Measurements from ENCODE around the gene SLC26A2. TPM values are rescaled to one million over a fixed set of nuclear protein-coding genes. Genes with fewer than 3 reads are reported as not detected.

Gene SLC26A2
- total RNA-seq, 2 donors from 2014 or later: 7.2 to 12.0 TPM

GRCh38 chr5:149935431-149935901 is 25.1 kb upstream of the SLC26A2 start:
- Histone ChIP-seq H3K36me3 (no peaks in the 10 kb centered on the region), H3K4me3 (no peak overlapping the region), H3K27me3 (no peaks in the 10 kb centered on the region), H3K9me3 (no peaks in the 10 kb centered on the region), H3K27ac (no peak overlapping the region), H3K4me1 (peaks cover 0 to 12% of the 10 kb centered on the region in 2 donors)
- no peak for TF ChIP-seq CTCF (IDR thresholded peaks at IDR 0.05)
- DNase-seq (ENCODE audit: low spot score): no peak

GRCh38 chr5:149936044-149936699 is 24.4 kb upstream of the SLC26A2 start:
- Histone ChIP-seq H3K9me3 (no peaks in the 10 kb centered on the region), H3K27ac (no peak overlapping the region), H3K36me3 (no peaks in the 10 kb centered on the region), H3K4me3 (no peak overlapping the region), H3K27me3 (no peaks in the 10 kb centered on the region), H3K4me1 (peaks cover 0 to 9% of the 10 kb centered on the region in 2 donors)
- DNase-seq (ENCODE audit: low spot score): no peak
- no peak for TF ChIP-seq CTCF (IDR thresholded peaks at IDR 0.05)

GRCh38 chr5:149936700-149937091 is 23.9 kb upstream of the SLC26A2 start:
- Histone ChIP-seq H3K27me3 (no peaks in the 10 kb centered on the region), H3K27ac (no peak overlapping the region), H3K9me3 (no peaks in the 10 kb centered on the region), H3K36me3 (no peaks in the 10 kb centered on the region), H3K4me1 (peaks cover 0 to 9% of the 10 kb centered on the region in 2 donors), H3K4me3 (no peak overlapping the region)
- no peak for TF ChIP-seq CTCF (IDR thresholded peaks at IDR 0.05)
- DNase-seq (ENCODE audit: low spot score): no peak

GRCh38 chr5:149937610-149938009 is 22.9 kb upstream of the SLC26A2 start:
- no peaks in the 10 kb centered on the region for H3K27me3 ChIP-seq
- no peaks in the 10 kb centered on the region for H3K36me3 ChIP-seq
- no peak for DNase-seq (ENCODE audit: low spot score)
- peaks cover 0 to 9% of the 10 kb centered on the region in 2 donors for H3K4me1 ChIP-seq
- no peaks in the 10 kb centered on the region for H3K9me3 ChIP-seq
- H3K27ac ChIP-seq: no peak overlapping the region
- TF ChIP-seq CTCF (IDR thresholded peaks at IDR 0.05): no peak
- H3K4me3 ChIP-seq: no peak overlapping the region

- peaks cover 0 to 9% of the 10 kb centered on the region in 2 donors for H3K4me1 ChIP-seq
- H3K9me3 ChIP-seq: no peaks in the 10 kb centered on the region
- no peak overlapping the region for H3K4me3 ChIP-seq
- TF ChIP-seq CTCF (IDR thresholded peaks at IDR 0.05): no peak
- DNase-seq (ENCODE audit: low spot score): no peak
- H3K36me3 ChIP-seq: no peaks in the 10 kb centered on the region
- H3K27ac ChIP-seq: peak overlapping the region in 1 of 2 donors; percentile 16
- H3K27me3 ChIP-seq: no peaks in the 10 kb centered on the region
These were observed 22.3 kb upstream of the SLC26A2 start for GRCh38 chr5:149938279-149938678.

All from right atrium auricular region (tissue), 2 donors.